Stimulated activated CD4-positive, alpha-beta T cell treated with anti-CD3 and anti-CD28 coated beads, Interleukin-1b, Interleukin-23, amount 100 ng/mL, for 48 hours (primary cell): Measurements from ENCODE around the gene MRPL3.
"Not testable (repeated sequence)": the region's sequence is repeated elsewhere in the genome, so short reads cannot be mapped to it uniquely, and the experiment has no call there.

Experiments
- DNase-seq: peaks from one replicate; pipeline ENCODE4 v3.0.0-alpha.2; 2020

The MRPL3 gene

GRCh38 chr3:131491775-131492174 lies 11.0 kb downstream of the MRPL3 start:
- DNase-seq: no peak

GRCh38 chr3:131491084-131491483 lies 11.7 kb downstream of the MRPL3 start:
- DNase-seq: no peak

GRCh38 chr3:131486545-131486944 lies 16.2 kb downstream of the MRPL3 start:
- not testable (repeated sequence) for DNase-seq

DNA sequence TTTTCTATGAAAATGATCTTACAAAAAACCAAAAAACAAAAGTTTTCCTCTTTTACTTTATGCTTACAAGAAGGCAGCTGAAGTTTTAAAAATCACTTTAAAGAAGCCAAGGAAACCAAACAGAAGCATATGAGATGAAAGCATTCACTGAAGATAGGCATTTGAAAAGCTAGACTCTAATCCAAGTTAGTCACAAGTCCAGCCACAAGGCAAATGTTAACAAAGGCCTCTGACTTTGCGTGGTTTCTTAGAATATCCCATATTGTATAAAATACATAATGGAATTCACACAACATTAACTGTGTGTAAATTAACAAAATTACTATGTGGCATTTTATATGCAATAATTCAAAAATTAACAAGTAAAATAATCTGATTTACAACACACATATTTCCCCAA lies 17.7 kb downstream of the MRPL3 start:
- no peak for DNase-seq

- no peak for DNase-seq
These were observed 18.2 kb downstream of the MRPL3 start for GRCh38 chr3:131484496-131485111.

GRCh38 chr3:131480116-131480515 lies 22.7 kb downstream of the MRPL3 start:
- DNase-seq: no peak

GRCh38 chr3:131477813-131478212 lies 25.0 kb downstream of the MRPL3 start:
- no peak for DNase-seq

DNA sequence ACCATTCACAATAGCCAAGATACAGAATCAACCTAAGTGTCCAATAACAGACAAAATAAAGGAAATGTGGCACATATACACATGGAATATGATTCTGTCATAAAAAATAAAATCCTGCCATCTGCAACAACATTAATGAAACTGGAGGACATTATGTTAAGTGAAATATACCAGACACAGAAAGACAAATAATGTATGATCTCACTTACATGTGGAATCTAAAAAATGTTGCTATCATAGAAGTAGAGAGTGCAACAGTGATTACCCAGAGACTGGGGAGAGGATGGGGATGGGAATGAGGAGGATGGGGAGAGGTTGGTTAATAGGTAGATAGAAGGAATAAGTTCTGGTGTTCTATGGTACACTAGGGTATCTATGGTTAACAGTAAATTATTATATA lies 28.7 kb downstream of the MRPL3 start:
- DNase-seq: no peak

DNA sequence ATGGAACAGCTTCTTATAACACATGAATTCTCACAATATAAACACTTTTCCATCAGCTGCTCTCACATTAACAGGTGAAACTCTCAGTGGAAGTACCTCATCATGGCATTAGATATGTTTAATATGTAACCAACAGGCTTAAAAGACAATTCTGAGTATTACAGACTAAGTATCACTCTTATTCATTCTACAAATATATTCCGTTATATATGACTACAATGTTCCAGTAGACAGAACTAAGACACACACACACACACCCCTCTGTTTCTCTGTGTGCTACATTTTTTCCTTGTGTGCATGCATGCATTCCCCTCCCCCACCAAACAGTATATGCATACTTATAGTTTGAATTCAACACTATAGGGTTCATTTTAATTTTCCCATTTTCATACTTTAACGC lies 32.4 kb downstream of the MRPL3 start:
- DNase-seq: no peak

GRCh38 chr3:131458653-131459052 lies 44.1 kb downstream of the MRPL3 start:
- DNase-seq: no peak

GRCh38 chr3:131457220-131457619 lies 45.6 kb downstream of the MRPL3 start:
- no peak for DNase-seq

GRCh38 chr3:131454501-131454900 lies 48.3 kb downstream of the MRPL3 start:
- no peak for DNase-seq

DNA sequence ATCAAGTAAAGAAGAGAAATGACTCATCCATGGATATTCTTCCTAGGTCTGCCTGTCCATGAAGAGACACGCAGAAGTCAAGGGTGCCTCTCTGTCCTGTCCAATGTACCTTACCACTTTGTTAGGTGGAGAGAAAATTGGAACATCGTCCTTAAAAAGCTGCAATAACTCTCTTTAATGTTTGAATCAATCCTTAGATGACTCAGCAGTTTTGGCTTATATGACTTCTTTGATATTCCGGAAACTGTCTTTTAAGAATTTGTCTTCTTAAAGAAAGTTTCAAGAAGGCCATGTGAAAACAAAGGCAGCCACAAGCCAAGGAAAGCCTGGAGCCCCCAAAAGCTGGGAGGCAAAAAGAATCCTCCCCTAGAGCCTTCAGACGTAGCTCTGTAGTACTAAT lies 49.2 kb downstream of the MRPL3 start:
- no peak for DNase-seq

DNA sequence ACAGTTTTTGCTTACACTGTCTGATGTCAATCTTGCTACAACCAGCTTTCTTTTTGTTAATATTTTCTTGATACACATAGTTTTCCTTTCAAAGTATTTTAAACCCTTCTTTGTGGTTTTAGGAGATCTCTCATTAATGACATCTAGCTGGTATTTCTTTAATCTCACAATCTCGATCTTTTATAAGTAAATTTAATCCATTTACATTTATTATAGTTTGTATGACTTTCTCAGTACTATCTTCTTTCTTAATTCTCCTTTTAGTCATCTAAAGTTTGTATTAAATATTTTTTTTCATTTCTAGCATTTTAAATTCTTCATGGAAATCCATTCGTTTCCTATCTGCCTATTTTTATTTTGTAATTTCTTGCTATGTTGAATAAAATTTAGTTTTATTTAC lies 55.4 kb downstream of the MRPL3 start:
- DNase-seq: no peak

- no peak for DNase-seq
These were observed 58.6 kb downstream of the MRPL3 start for GRCh38 chr3:131444180-131444579.

- no peak for DNase-seq
These were observed 63.7 kb downstream of the MRPL3 start for GRCh38 chr3:131439084-131439483.

DNA sequence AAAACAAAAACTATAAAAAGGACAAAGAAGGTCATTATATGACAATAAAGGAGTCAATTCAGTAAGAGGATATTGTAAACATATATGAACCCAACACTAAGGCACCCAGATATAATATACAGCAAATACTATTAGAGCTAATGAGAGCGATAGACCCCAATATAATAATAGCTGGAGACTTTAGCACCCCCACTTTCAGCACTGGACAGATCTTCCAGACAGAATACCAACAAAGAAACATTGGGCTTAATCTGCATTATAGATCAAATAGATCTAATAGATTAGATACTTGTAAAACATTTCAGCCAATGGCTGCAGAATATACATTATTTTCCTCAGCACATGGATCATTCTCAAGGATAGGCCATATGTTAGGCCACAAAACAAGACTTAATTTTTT lies 67.8 kb downstream of the MRPL3 start:
- DNase-seq: no peak

- no peak for DNase-seq
These were observed 70.3 kb downstream of the MRPL3 start for GRCh38 chr3:131432441-131432840.

GRCh38 chr3:131431754-131432153 lies 71.0 kb downstream of the MRPL3 start:
- no peak for DNase-seq

GRCh38 chr3:131427226-131427625 lies 75.5 kb downstream of the MRPL3 start:
- no peak for DNase-seq

GRCh38 chr3:131421957-131422498 lies 80.7 kb downstream of the MRPL3 start:
- DNase-seq: no peak

GRCh38 chr3:131421301-131421700 lies 81.5 kb downstream of the MRPL3 start:
- no peak for DNase-seq

- DNase-seq: no peak
These were observed 85.0 kb downstream of the MRPL3 start for GRCh38 chr3:131417751-131418150.
